ENCODE results near the gene SMARCD3. TPM values are rescaled to one million over a fixed set of nuclear protein-coding genes. Genes with fewer than 3 reads are reported as not detected.

Gene SMARCD3
- total and polyA plus RNA-seq, 2 of the 13 experiments (the other 11 are each of a cell fraction or from before 2014, with no cell fraction given) = 0.20 to 0.62 TPM

GRCh38 chr7:151232091-151232916 lies 16.2 kb downstream of the SMARCD3 start, which contains the start of gene CHPF2 (continued):
- TF ChIP-seq ZNF639 (CRISPR knock-in tag; conservative IDR thresholded peaks at IDR 0.05) (no peak), ZNF30 (CRISPR knock-in tag; IDR thresholded peaks at IDR 0.05) (no peak), NFKB2 (CRISPR knock-in tag; IDR thresholded peaks at IDR 0.05; ENCODE audit: borderline replicate concordance) (peak; percentile 51; the same call in 1 of the 2 replicates), BRD4 (CRISPR knock-in tag; IDR thresholded peaks at IDR 0.05) (peak; percentile 36; the same call in 1 of the 2 replicates), SP1 (IDR thresholded peaks at IDR 0.05) (no peak), SP1 (CRISPR knock-in tag; IDR thresholded peaks at IDR 0.05) (no peak), SAFB2 (CRISPR knock-in tag; IDR thresholded peaks at IDR 0.05; ENCODE audit: borderline replicate concordance, low read depth) (no peak; the same call in 1 of the 2 replicates), ZNF766 (CRISPR knock-in tag; IDR thresholded peaks at IDR 0.05; ENCODE audit: borderline replicate concordance) (0 out of 2 replicates have a peak, but pooled peaks have one; percentile 41), ZBTB7A (CRISPR knock-in tag; IDR thresholded peaks at IDR 0.05) (no peak), CREB3 (CRISPR knock-in tag; IDR thresholded peaks at IDR 0.05) (no peak), MAFF (IDR thresholded peaks at IDR 0.05; ENCODE audit: low read depth, low read length) (no peak), ZNF75D (CRISPR knock-in tag; IDR thresholded peaks at IDR 0.05; ENCODE audit: borderline replicate concordance) (no peak), ZNF337 (CRISPR knock-in tag; IDR thresholded peaks at IDR 0.05; ENCODE audit: borderline replicate concordance, low read depth) (no peak), KAT8 (CRISPR knock-in tag; IDR thresholded peaks at IDR 0.05) (peak; percentile 89), CHD2 (IDR thresholded peaks at IDR 0.05; ENCODE audit: low read depth, low read length) (no peak), ZNF282 (IDR thresholded peaks at IDR 0.05; ENCODE audit: partially characterized antibody) (no peak), ZKSCAN8 (CRISPR knock-in tag; IDR thresholded peaks at IDR 0.05; ENCODE audit: borderline replicate concordance) (no peak), ZNF556 (CRISPR knock-in tag; IDR thresholded peaks at IDR 0.05; ENCODE audit: borderline replicate concordance) (no peak), ZNF407 (CRISPR knock-in tag; IDR thresholded peaks at IDR 0.05; ENCODE audit: not compliant biosample characterization) (no peak)

Measured in HepG2 (cell line).